Middle frontal gyrus (tissue), 1 donor: ENCODE results near the gene FAS.

Experiments
- DNase-seq: peaks from one replicate; pipeline ENCODE4 v3.0.0-alpha.2; 2015; ENCODE audit warnings: low spot score; ENCODE audit errors: extremely low spot score

Gene FAS

GRCh38 chr10:89035461-89035860, 44.9 kb downstream of the FAS start:
- DNase-seq: no peak

- no peak for DNase-seq
Observed at GRCh38 chr10:89037096-89037495, 46.5 kb downstream of the FAS start.

GRCh38 chr10:89042562-89042961, 52.0 kb downstream of the FAS start:
- DNase-seq: no peak

- DNase-seq: no peak
Observed at GRCh38 chr10:89043052-89043451, 52.5 kb downstream of the FAS start.

- no peak for DNase-seq
Observed at GRCh38 chr10:89047397-89047796, 56.8 kb downstream of the FAS start.

GRCh38 chr10:89051593-89051992, 61.0 kb downstream of the FAS start:
- DNase-seq: no peak

- DNase-seq: no peak
Observed at GRCh38 chr10:89053555-89053954, 63.0 kb downstream of the FAS start.

- DNase-seq: no peak
Observed at GRCh38 chr10:89055159-89055558, 64.6 kb downstream of the FAS start.

- DNase-seq: no peak
Observed at GRCh38 chr10:89062861-89063260, 72.3 kb downstream of the FAS start.

GRCh38 chr10:89063465-89063864, 72.9 kb downstream of the FAS start:
- no peak for DNase-seq

GRCh38 chr10:89064748-89065147, 74.2 kb downstream of the FAS start:
- DNase-seq: no peak
